ENCODE measurements around the gene TTC13. TPM values are rescaled to one million over a fixed set of nuclear protein-coding genes. Genes with fewer than 3 reads are reported as not detected.

The TTC13 gene
- polyA plus RNA-seq, 1 experiment = 10.6 TPM

DNA sequence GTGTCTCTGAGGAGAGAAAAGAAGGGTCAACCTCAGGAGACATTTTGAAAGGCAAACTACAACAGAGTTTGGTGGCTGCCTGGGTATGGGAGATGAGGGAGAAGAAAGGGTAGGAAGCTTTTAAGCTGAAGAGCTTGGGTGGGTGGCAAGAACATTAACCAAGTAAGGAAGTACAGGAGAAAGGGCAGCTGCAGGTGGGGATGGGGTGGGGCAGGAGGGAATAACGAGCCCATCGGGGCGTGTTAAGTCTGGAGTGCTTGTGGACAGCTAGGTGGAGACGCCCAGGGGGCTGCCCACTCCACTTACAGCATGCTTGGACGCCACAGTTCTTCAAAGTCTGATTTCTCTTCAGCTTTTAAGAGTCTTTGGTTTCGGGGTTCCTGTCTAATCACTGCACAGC is 42.8 kb downstream of the TTC13 start:
- Histone ChIP-seq H3K9me3 (ENCODE audit: control insufficient read depth, insufficient read depth, low read length) (no peaks in the 10 kb centered on the region), H3K27ac (ENCODE audit: low read depth, low read length) (no peak overlapping the region), H3K4me3 (ENCODE audit: low read depth, low read length) (no peak overlapping the region), H3K27me3 (ENCODE audit: control insufficient read depth, insufficient read depth, low read length) (no peaks in the 10 kb centered on the region)
- ChIA-PET POLR2A (no interaction called here), CTCF (interaction anchor here (0.6 to 2.5 kb wide), 4 partner anchors 19 to 292 kb away, joined by 4 to 7 read pairs (median 6); no protein-coding TSS in a partner anchor)
- TF ChIP-seq, protein P1, sequence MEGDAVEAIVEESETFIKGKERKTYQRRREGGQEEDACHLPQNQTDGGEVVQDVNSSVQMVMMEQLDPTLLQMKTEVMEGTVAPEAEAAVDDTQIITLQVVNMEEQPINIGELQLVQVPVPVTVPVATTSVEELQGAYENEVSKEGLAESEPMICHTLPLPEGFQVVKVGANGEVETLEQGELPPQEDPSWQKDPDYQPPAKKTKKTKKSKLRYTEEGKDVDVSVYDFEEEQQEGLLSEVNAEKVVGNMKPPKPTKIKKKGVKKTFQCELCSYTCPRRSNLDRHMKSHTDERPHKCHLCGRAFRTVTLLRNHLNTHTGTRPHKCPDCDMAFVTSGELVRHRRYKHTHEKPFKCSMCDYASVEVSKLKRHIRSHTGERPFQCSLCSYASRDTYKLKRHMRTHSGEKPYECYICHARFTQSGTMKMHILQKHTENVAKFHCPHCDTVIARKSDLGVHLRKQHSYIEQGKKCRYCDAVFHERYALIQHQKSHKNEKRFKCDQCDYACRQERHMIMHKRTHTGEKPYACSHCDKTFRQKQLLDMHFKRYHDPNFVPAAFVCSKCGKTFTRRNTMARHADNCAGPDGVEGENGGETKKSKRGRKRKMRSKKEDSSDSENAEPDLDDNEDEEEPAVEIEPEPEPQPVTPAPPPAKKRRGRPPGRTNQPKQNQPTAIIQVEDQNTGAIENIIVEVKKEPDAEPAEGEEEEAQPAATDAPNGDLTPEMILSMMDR (IDR thresholded peaks at IDR 0.05; ENCODE audit: low read depth, low read length) = no peak
- no peak for DNase-seq (ENCODE audit: low read depth, low spot score)

DNA sequence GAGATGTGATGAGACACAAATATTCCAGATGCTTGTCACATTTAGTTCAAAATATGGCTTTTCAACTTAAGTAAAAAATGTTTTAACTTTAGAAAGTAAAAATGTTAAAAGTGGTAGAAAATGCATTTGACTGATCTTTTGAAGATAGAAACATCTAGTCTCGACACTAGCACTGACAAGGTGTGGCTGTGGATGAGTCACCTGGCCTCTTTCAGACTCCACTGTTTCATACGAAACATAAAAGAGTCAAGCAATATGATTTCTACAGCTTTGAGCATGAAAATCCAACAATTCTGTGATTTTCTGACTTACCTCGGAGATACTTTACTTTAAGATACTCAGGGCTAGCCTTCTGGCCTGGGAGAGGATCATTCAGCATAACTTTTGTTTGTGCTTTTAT is 47.7 kb downstream of the TTC13 start:
- DNase-seq (ENCODE audit: low read depth, low spot score) = no peak
- no peak overlapping the region for H3K4me3 ChIP-seq (ENCODE audit: low read depth, low read length)
- TF ChIP-seq, protein P1 (IDR thresholded peaks at IDR 0.05; ENCODE audit: low read depth, low read length) = no peak
- no peaks in the 10 kb centered on the region for H3K9me3 ChIP-seq (ENCODE audit: control insufficient read depth, insufficient read depth, low read length)
- H3K27me3 ChIP-seq (ENCODE audit: control insufficient read depth, insufficient read depth, low read length) = no peaks in the 10 kb centered on the region
- no peak overlapping the region for H3K27ac ChIP-seq (ENCODE audit: low read depth, low read length)
- CTCF ChIA-PET = interaction anchor here (2.8 kb wide), 1 partner anchor 13 kb away, joined by 8 read pairs; no protein-coding TSS in a partner anchor
- POLR2A ChIA-PET = no interaction called here

DNA sequence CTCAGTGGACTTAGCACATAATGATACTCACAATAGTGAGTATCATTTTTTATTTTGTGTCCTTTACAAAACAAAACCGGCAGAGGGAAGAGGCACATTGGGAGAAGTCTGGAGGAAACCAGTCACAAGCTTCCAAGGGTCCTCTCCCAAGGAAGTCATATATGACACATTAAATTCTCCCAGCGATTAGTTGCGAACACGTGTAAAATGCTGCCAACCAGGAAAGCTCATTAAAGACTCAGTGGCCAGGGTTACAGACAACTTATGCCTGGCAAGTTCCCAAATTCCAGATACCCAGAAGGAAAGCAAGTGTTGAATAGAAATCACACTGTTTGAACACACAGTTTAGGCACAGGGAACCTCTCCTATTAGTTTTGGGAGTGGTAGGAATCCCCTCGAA is 52.5 kb downstream of the TTC13 start:
- TF ChIP-seq, protein P1 (IDR thresholded peaks at IDR 0.05; ENCODE audit: low read depth, low read length) = no peak
- no peak overlapping the region for H3K27ac ChIP-seq (ENCODE audit: low read depth, low read length)
- no peaks in the 10 kb centered on the region for H3K27me3 ChIP-seq (ENCODE audit: control insufficient read depth, insufficient read depth, low read length)
- no peaks in the 10 kb centered on the region for H3K9me3 ChIP-seq (ENCODE audit: control insufficient read depth, insufficient read depth, low read length)
- no peak overlapping the region for H3K4me3 ChIP-seq (ENCODE audit: low read depth, low read length)
- ChIA-PET CTCF (interaction anchor here (1.5 kb wide), 1 partner anchor 10 kb away, joined by 3 read pairs; no protein-coding TSS in a partner anchor), POLR2A (no interaction called here)
- no peak for DNase-seq (ENCODE audit: low read depth, low spot score)

DNA sequence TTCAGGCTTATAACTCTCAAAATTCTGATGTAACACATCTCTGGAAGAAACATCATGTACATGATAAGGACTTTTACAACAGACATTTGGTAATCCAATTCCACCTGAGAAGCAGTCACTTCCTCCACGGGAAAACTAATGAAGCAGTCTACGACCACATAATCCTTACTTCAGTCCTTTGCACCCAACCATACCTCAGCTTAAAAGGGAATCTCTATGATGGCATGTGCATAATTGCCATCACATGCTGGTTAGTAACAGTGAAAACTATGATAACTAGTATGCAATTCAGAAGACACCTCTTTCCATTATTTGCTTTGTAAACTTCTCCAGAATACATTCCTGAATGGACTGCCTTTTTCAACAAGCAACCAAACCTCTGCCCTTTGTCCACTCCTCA is 53.1 kb downstream of the TTC13 start:
- CTCF ChIA-PET = interaction anchor here (0.7 kb wide), 2 partner anchors 9 to 128 kb away, joined by 3 read pairs; no protein-coding TSS in a partner anchor
- no peaks in the 10 kb centered on the region for H3K9me3 ChIP-seq (ENCODE audit: control insufficient read depth, insufficient read depth, low read length)
- H3K27ac ChIP-seq (ENCODE audit: low read depth, low read length) = no peak overlapping the region
- POLR2A ChIA-PET = no interaction called here
- TF ChIP-seq, protein P1 (IDR thresholded peaks at IDR 0.05; ENCODE audit: low read depth, low read length) = no peak
- no peak overlapping the region for H3K4me3 ChIP-seq (ENCODE audit: low read depth, low read length)
- no peaks in the 10 kb centered on the region for H3K27me3 ChIP-seq (ENCODE audit: control insufficient read depth, insufficient read depth, low read length)
- DNase-seq (ENCODE audit: low read depth, low spot score) = no peak

GRCh38 chr1:230923176-230923575 is 55.5 kb downstream of the TTC13 start:
- no peak for DNase-seq (ENCODE audit: low read depth, low spot score)
- no peak overlapping the region for H3K27ac ChIP-seq (ENCODE audit: low read depth, low read length)
- no peaks in the 10 kb centered on the region for H3K9me3 ChIP-seq (ENCODE audit: control insufficient read depth, insufficient read depth, low read length)
- H3K4me3 ChIP-seq (ENCODE audit: low read depth, low read length) = no peak overlapping the region
- POLR2A ChIA-PET = no interaction called here
- TF ChIP-seq, protein P1 (IDR thresholded peaks at IDR 0.05; ENCODE audit: low read depth, low read length) = no peak
- H3K27me3 ChIP-seq (ENCODE audit: control insufficient read depth, insufficient read depth, low read length) = no peaks in the 10 kb centered on the region
- CTCF ChIA-PET = interaction anchor here (1.0 to 1.6 kb wide), 2 partner anchors 125 to 127 kb away, joined by 3 to 7 read pairs; no protein-coding TSS in a partner anchor

All from AG04450 (cell line).